Fibroblast of peridontal ligament (primary cell): ENCODE results near the gene YBX2.
A peak's percentile ranks its signal among the peaks of the same experiment; 100 is the strongest.
"Not testable (repeated sequence)": the region's sequence is repeated elsewhere in the genome, so short reads cannot be mapped to it uniquely, and the experiment has no call there.

Source experiments
- DNase-seq: peaks from one replicate; pipeline ENCODE4 v3.0.0-alpha.2; 2010; ENCODE audit errors: extremely low read depth

The YBX2 gene

DNA sequence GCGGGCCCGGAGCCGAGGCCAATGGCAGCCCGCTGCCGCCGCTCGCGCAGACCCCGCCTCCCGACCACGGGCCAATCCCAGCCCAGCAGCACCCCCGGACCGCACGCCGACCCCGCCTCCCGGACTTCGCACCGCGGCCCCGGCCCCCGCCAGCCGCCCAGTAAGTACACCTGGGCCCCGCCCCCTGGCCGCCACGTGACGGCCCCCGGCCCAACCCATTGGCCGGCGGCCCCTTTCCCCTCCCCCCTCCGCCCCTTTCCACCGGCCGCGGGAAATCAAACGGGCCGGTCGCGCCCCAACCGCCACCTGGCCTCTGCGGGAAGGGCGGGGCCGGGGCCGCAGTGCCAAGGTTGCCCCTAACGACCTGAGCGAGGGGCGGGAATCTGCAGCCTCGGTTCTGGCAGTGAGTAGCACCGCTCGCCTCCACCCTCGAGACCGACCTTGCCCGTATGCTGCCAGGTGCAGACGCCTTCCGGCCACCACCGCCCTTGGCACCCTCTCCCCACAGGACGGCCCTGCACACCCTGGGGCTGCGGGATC, at the start of gene YBX2:
Gene YBX2 (minus strand): TSS at position 26 of the 540 bp plus-strand sequence. CDS start 139 bp downstream, outside the sequence.
- DNase-seq = no peak

DNA sequence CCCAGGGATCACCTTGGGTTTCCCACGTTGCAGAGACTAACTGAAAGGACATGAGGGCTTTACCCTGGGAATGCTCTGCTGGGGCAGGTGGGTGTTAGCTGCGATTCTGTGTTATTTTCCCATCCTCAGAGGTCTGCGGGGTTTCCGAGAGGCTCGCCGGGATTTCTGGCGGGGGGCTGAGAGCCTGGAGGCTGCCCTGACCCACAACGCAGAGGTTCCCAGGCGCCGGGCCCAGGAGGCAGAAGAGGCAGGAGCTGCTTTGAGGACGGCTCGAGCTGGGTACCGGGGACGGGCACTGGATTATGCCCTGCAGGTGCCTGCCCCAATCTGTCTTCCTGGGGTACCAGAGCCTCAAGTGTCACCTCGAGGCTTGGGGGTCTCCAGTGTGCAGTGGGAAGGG, 48.8 kb upstream of the YBX2 start:
- no peak for DNase-seq

DNA sequence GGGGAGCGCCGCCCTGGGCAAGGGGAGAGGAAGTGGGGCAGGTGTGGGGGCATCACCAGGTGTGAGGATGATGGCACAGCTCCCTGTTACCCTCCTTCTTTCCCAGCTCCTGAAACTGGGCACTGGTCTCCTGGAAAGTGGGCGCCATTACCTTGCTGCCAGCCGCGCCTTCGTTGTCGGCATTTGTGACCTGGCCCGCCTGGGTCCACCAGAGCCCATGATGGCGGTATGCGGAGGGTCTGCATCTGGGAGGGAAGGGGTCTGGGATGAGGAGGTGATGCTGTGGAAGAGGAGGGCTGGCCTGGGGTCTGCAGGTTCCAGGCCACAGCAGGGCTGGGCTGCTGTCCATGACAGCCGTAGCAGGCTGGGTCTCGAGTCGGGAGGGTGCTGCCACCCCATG, 47.4 kb upstream of the YBX2 start:
- DNase-seq = no peak

DNA sequence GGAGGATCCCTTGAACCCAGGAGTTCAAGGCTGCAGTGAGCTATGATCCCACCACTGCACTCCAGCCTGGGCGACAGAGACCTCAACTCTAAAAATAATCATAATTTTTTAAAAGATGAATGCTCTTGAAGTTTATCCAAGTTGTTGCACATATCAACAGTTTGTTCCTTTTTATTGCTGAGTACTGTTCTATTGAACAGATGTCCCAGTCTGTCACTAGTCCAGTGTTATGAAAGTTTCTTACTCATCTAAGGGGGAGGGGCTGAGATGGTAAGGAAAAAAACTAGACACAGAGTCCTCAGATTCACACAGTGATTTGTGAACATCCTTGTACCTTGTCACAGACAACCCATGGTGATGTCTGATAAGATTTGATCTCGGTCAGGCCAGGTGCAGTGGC, 45.7 kb upstream of the YBX2 start:
- DNase-seq = no peak

DNA sequence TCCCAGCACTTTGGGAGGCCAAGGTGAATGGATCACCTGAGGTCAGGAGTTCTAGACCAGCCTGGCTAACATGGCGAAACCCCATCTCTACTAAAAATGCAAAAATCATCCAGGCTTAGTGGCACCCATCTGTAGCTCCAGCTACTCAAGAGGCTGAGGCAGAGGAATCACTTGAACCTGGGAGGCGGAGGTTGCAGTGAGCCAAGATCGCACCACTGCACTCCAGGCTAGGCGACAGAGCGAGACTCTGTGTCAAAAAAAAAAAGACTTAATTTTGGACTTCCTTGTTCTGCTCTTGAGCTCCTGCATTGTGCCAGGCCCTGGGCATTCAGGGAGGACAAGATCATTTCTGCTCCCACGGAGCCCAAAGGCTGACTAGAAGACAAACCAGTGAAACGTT, 43.2 kb upstream of the YBX2 start:
- DNase-seq = not testable (repeated sequence)

DNA sequence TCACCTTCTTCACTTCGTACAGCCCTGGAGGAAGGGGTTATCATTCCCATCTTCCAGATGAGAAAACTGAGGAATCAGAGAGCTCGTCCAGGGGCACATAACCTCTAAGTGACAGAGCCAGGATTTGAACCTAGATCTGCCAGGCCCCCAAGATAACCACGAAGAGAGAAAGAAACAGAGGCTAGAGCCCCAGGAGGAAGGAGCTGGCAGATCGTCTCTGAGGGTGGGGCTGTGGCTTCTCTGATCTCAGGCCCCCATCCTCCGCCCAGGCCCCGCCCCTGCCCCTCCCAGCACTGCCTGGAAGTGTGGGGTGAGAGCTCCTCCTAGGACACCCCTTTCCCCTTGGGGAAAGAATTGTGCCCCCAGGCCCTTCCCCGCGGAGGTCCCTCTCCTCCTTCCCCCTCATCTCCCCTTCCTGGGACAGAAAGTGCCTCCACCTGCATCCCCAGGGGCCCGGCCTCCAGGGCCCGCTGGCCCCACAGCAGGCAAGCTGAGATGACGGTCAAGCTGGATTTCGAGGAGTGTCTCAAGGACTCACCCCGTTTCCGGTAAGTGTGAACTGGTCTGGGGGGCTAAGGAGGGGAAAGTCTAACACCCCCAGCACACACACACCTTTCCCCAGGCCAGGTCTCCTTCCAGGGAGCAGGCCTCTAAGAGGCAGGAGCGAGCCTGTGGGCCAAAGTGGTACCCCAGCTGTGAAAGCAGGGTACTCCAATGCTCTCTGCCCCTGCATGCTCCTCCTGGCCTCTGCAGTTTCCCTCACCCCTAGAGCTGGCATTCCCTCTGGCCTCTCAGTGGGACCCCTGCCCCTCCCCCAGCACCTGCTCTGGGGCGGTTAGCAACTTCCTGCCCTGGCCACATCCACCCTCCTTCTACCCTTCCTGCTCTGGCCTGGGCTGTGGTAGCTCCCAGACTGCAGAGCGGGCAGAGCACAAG, 42.1 kb upstream of the YBX2 start, which contains the start of gene ACAP1:
Gene ACAP1 (plus strand): TSS at position 290 of the 936 bp plus-strand sequence. CDS start 206 bp downstream, at position 496.
- no peak for DNase-seq

DNA sequence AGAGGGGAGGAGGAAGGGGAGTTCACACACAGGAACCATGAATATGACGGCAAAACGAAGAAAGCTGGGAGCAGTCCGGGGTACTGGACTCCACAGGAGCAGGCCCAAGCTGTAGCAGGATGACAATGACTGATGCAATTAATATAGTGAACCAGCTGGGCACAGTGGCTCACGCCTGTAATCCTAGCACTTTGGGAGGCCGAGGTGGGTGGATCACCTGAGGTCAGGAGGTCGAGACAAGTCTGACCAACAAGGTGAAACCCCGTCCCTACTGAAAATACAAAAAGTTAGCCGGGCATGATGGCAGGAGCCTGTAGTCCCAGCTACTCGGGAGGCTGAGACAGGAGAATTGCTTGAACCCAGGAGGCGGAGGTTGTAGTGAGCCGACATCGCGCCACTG, 41.3 kb upstream of the YBX2 start:
- DNase-seq = not testable (repeated sequence)

DNA sequence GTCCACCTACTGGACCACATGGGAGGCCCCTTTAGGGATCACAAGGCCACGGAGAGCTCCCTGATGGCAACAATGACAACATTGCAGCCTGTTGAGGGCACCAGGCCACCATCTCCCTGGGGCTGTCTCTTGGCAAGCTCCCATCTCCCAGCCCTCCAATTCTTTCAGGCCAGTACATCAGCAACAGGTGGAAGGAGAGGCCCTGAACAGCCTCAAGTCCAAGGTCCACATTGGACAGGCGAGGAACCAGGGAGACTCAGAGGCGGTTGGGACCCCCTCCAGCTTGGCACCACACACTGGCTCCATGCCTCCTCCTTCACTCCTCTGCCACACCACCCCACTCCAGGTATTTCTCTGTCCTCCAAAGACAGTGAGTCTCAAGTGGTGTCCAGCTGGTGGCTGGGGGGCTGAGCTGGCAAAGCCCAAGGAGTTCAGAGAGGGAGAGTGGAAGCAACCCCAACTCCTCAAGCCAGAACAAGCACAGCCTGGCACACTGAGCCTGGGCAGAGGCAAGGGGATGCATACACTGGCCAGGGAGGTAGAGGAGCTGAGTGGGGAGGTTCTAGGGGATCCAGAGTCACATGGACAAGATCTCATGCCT, 40.6 kb upstream of the YBX2 start:
- no peak for DNase-seq

DNA sequence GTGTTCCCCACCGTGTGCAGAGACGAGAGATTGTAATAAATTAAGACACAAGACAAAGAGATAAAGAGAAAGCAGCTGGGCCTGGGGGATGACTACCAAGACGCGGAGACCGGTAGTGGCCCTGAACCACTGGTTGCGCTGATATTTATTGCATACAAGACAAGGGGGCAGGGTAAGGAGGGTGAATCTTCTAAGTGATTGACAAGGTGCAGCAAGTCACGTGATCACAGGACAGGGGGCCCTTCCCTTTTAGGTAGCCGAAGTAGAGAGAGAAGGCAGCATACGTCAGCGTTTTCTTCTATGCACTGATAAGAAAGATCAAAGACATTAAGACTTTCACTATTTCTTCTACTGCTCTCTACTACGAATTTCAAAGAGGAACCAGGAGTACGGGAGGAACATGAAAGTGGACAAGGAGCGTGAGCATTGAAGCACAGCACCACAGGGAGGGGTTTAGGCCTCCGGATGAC, 38.2 kb upstream of the YBX2 start:
- not testable (repeated sequence) for DNase-seq

DNA sequence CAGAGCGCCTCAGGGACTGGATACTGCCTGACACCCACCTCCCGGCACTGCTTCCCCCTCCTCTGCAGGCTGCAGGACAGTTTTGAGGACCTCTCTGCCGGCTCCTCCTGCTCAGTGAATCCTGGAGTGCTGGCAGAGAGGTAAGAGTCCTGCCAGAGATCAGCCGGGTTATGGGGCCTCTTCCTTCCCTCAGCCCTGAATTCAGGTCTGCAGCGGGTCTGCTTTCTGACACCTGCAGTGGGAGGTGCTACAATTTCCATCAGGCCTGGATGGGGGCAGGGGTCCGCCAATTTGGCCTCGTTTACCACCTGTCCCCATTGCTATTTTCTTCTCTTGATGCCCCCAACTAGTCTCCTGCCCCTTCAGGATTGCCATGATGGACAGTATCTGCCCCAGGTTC, 37.7 kb upstream of the YBX2 start:
- DNase-seq = no peak

DNA sequence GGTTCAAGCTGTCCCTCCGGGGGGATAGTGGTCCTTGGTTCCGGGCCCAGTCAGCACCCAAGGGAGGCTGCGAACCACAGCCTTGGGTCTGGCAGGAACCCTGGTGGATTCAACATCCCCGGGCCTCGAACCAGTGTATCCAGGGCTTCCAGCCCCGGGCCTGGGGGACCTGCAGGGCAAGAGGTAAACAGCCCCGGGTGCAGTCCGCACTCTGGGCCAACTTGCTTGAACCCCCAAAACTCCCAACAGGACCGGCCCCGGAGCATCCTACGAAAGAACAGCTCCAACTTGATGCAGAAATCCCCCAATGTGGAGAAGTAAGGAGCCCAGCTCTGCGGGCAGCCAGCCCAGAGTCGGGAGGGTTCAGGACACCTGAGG, 36.2 kb upstream of the YBX2 start:
- no peak for DNase-seq

DNA sequence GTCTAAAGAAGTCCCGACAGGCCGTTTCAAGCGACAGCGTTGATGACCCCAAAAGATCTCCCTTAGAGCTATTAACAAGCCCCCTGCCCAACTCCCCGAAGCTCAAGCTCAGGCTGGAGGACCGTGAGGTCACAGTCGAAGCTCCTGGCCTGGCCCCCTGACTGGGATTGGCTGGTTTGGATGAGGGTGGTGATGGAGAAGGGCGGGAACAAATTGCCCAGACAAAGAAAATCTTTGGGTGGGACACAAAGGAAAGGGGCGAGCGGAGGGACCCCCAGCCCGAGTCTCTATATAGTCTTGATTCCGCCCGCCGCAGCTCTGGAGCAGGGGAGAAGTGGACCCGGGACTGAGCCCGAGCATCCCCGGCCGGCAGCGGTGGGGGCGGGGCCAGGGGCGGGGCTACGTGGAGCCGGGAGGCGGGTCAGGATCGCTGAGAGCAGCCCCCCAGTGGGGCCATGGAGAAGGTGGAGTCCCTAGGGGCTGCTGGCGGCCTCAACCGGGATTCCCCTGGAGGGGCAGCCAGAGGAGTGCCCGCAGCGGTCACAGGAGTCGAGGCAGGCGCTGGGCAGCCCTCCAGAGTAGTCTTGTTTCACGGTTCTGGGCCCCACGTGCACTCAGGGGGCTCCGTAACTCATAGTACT, 35.7 kb upstream of the YBX2 start:
- peak; percentile 71 for DNase-seq

DNA sequence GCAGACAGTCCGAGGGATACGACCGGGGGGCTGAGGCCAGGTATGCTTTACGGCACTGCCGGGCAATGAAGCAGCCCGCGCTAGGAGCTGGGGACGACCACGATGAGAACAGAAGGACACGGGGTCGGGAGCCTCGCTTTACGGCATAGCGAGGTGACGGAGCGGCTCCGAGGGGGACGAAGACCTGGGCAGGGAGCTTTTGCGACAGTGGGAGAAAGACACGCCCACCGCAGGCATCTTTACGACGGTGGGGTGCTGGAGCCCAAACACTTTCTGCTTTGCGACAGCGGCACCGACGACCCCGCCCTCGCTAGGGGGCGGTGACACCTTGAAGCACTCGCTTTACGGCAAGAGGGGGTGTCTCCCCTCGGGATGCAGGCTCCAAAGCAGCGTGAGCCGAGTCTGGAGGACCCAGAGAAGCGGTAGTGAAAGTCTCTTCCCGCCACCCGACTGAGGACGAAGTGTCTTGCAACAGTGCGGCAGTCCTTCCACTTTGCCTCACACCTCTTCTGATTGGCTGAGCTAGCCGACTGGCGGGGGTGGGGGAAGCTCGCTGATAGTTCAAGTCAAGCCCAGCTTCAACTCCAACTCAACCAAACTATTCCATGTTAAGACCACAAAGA, 35.0 kb upstream of the YBX2 start:
- peak; percentile 97 for DNase-seq

DNA sequence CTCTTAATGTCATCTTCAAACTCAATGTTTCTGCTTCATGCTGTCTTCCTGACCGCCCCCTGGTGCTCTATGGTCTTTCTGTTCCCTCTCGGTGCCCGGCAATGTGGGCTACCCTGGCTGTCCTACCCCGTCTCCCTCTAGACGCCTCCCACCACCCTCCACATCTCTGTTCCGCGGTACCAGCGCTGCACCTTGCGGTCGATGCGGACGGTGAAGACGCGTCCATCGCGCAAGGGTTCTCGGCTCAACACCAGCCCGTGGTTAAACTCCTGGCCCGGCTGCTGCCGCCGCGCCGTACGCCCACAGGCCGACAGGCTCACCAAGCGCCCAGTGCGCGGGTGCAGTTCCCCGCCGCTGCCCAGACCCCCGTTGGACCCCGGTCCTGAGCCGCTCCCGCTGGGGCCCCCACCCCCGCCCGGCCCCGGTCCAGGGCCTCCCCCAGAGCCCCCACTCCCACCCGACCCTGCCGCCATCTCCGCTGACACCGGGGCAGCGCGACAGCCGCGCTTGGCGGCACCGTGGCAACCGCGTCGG, 34.5 kb upstream of the YBX2 start, which contains the start of gene NEURL4:
Gene NEURL4 (minus strand): TSS at position 496 of the 534 bp plus-strand sequence. CDS start 23 bp downstream, at position 473.
- no peak for DNase-seq

DNA sequence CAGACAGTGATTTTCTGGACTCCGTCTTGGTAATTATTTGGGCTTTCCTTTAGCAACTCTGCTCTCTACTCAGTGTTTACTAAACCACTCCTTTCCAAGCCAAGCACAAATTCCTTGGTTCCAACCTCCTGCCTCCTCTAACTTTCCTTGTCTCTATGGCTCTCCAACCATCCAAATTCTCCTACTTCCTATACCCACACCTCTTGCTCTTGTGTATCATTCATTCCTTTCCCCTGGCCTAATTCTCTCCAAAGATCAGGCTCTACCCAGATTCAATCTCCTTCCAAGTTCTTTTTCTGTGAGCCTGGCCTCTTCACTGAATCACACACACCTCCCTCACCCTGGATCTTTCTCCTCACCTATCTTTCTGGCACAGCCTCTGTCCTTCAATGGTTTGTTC, 33.6 kb upstream of the YBX2 start:
- no peak for DNase-seq

DNA sequence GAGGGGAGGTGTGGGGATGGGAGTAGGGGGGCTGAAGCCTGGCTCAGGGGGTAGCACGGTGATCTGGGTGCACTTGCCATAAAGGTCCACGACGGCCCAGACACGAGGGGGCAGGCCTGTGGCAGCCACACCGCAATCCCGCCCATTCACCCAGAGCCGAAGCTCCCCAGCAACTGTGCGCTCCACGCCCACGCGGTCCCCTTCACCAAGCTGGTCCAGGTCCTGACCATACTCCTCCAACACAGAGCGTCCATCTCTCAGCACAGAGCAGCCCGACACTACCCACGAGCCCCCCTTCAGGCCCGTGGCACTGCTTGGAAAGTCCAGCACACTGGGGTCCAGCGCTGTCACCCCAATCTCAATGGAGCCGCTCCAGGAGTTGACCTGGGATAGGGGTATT, 33.1 kb upstream of the YBX2 start:
- no peak for DNase-seq

DNA sequence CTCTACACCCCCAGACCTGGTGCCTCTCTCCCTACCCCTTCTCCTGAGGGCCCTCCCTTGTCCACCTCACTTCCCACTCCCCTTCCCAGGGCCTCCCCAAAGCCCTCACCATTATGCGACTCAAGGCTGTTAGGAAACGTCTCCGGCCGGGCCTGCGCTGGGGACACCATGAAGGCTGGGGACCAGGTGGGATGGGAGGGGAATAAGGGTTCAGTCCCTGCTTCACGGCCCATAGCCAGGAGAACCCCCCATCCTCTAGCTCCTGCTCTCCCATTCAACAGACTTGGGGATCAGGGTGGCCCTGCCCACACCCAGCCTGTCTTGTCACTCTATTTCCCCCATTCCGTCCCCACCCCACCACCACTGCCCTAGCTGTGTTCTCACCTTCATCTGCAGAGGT, 32.6 kb upstream of the YBX2 start:
- DNase-seq = no peak

DNA sequence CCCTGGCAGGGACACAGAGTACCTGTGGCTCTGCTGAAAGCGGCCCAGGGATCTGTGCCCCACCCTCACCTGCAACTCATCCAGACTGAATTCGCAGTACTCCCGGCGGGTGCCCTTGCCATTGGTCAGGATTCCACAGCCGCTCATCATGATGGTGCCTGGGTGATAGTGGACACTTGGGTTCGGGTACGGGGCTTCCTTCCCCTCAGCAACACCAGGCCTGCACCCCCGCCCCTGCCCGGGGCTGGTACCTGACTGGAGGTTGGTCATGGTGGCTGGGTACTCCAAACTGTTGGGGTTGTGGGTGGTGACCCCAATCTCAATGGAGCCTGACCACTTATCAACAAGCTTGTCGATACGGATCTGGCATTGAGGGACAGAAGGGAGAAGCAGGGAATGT, 31.7 kb upstream of the YBX2 start:
- DNase-seq = no peak

DNA sequence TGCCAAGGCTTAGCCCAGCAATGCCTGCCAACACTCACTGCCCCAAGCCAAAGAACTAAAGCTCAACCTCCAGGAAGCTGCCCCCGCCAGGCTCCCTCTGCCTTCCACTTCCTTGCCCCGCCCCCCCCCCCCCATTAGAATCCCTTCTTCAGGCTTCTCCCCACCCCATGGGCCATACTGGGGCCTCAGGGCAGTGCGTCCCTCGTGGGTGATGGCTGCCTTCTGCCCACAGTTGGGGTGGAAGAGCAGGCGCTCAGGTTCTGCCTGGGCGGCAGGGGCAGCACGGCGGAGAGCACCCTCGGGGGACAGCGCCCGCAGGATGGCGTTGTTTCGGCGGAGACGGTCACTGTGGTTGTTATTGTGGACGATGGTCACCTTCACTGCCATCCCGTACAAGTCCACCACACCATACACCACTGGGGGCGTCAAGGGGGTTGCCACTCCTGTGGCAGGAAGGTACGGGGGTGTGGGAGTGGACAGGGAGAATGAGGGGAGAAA, 30.6 kb upstream of the YBX2 start:
- DNase-seq = no peak

DNA sequence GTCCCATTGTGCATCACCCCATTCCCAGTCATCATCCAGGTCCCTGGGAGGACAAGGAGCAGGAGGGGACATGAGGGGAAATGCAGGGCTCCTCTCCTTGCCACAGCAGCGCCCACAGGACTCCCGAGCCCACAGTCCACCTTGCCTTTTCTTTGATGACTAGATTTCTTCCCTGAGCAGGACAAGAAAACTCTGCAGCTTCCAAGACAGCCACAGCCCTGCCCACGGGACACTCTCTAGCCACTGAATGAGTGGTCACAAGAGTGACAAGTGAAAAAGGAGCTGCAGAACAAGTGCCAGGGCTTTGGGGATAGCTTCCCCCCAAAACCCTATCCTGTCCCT, 30.0 kb upstream of the YBX2 start:
- no peak for DNase-seq

DNA sequence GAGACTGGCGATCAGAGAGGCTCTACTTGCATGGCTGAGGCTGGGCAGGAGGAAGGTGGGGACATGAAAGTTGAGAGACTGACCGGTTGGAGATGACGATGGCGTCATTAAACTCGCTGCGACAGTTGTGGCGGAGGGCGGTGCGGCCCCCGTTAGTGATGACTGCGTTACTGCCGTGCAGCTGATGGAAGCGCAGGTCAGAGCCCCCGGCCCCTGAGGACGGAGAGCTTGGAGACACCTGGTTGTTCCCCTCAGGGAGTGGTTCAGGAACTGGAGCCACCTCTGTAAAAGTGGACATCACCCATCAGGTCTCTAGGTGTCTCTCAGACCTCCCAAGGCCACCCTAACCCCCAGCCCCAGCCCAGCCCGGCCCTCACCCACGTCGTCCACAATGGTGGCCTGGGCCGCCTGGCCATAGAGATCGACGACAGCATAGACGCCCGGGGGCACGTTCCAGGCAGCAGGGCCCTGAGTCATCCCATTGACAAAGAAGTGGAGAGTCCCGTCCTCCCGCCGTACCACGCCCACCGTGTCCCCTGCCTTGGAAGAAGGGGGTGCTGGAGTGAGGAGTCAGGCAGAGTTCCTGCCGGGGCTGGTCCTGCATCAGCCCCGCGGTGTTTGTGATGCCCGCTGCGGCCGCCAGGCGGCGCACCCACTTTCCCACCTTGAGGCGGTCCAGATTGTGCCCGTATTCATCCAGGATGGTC, 29.4 kb upstream of the YBX2 start:
- no peak for DNase-seq
